Inflammatory macrophage (primary cell): ENCODE data around the gene RNASE13.
"Not testable (repeated sequence)": the region's sequence is repeated elsewhere in the genome, so short reads cannot be mapped to it uniquely, and the experiment has no call there.

Experiments
- DNase-seq, 2 donors: peaks; one replicate each; pipeline ENCODE4 v3.0.0-alpha.2; 2020 to 2022

The RNASE13 gene

DNA sequence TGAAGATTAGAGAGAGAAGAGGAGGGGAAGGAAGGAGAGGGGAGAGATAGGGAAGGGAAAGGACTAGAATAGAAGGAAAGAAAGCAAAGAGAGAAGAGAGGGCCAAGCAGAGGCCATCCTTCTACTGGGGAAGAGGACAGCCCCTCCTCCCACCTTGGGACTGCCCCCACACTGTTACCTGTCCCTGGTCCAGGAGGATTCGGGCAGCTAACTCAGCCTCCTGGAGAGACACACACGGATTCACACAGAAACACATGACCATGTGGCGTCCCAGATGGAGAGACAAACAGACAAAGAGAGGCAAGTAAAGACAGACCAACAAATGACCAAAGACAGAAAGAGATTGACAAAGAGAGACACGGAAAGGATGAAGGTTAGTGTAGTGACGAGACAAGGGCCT, 11.9 kb downstream of the RNASE13 start:
- no peak for DNase-seq

DNA sequence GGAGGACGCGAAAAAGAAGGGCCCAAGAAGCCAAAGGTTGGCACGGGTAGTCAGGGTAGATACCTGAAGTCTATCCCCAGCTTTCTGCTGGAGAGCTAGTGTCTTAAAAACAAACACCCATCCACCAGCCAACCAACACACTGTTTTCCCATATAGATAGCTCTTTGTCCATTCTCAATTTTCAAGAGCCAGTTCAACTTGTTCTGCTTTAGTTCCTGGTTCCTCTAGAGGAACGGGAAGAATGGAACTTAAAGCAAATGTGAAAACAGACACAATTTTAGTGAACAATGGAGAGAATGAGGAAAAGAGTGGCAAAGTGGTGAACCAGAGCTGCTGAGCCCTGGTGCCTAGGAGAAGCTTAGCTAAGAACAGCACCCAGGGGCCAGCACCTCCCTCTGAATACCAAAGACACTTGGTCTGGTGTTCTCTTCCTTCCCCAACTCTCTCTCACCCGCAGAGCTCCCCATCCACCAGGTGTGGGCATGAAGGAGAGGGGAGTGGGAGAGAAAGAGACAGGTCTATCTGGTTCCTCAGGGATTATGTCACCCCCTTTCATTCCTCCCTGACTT, 13.5 kb downstream of the RNASE13 start:
- DNase-seq, result peak in 1 of 2 donors; percentile 6

DNA sequence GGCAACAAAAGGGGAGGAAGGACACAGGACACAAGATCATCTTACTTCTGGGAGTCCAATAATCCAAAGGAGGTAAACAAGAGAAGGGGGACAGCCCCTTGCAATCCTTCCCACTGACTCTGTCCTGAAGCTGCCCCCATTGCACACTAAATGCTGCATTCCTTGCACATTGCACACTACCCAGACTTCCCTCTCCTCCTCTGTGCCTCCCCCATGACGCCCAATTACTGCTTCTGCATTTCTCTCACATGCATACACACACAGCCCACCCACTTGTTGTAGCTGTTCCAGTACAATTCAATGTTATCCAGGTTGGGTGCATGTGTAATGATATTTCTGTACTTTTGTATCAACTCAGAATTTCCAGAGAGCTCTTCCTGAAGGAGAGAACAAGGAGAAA, 15.2 kb downstream of the RNASE13 start:
- DNase-seq, result peak; percentile 66 to 84

DNA sequence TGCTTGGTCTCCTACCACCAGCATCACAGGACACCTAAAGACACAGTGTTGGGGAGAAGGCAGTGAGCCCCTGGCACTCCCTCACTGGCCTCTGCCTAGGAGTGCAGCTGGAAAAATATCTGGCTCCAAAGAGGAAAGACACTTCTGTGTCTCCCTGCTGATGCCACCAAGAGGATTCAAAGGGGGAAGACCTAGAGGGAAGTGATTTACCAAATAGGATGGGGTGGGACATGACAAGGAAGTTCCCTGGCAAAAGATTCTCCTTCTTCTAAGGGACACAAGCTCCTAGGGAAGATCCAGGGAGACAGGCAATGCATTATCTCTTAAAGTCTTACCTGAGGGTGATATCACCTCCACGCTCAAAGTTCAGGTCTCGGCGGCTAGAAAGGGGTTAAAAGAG, 15.8 kb downstream of the RNASE13 start:
- peak; percentile 28 to 42 for DNase-seq

DNA sequence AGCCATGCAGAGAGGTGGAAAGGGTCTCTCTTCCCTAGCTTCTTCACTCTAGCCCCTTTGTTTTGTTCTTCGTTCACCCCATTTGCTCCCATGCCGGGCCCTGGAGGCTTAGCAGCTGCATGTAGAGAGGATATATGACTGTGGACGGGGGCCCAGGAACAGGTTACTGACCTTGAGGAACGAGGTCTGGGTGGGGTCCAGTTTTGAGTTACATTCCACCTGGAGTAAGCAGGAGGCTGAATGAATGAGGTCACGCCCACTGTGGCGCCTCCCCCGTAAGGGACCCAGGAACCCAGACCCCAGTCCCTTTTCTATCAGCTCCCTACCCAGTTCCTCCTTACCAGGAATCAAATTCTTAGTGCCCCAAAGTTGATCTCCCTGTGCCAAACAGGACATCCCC, 16.3 kb downstream of the RNASE13 start:
- no peak for DNase-seq

DNA sequence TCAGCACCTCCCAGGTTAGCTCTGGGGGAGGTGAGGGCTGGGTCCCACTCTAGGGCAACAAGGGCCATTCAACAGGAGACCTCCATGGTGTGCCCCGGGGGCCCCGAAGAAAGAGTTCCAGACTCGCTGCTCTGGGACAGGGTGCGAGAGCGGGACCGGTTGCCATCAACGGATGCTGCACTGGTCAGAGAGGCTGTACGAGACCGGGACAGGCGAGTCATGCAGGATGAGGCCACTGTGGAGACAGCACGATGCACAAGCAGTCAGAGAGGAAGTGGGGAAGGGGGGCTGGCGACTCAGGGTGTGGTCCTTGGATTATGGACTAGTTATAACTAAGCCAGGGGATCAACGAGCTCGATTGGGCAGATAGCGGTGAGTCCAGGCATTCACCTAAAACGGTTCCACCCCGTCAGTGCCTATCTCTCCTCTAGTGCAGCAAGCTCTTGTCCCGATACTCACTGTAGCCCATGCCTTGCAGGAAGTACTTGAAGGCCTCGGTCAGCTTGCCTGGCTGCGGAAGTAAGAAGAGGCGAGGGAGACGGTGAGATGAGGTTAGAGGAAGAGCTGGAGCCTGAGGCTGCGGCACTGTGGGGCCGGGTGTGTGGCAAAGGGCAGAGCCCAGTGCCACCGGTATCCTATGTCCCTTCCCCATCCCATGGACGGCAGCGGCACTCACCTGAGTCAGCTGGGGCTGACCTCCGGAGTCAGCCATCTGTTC, 16.9 kb downstream of the RNASE13 start:
- peak; percentile 44 to 66 for DNase-seq

DNA sequence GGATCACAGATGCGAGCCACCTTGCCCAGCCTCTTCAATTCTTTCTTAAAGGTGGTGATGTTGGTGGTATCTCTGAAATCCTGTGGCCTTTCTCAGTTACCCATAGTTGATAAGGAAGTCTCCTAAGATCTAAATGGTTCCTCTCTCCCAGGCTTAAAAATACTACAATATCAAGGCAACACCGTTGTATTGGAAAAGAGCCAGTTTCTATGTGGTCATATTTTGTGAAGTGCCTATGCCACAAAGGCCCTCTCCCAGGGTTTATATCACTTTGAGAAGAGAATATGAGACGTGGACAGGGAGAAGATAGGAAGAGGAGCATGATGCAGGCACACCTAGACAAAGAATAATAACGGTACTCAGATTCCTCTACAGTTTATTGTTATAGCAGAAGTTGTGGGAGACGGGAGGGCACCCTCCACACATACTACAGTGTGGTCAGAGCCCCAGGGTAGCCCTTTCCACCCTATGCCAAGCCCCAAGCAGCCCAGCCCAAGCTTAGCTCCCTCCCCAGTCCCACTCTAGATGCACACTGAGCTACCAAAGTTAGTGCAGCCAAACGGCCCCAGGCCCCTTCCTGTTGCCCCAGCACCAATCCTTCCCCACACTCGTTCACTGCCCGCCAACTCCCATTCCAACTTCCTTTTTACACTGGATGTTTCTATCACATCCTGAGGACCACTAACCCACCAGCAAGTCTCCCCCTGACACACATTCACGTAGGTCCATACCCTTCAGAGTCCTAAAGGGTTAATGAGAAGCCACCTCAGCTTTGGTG, 18.0 kb downstream of the RNASE13 start:
- no peak for DNase-seq

DNA sequence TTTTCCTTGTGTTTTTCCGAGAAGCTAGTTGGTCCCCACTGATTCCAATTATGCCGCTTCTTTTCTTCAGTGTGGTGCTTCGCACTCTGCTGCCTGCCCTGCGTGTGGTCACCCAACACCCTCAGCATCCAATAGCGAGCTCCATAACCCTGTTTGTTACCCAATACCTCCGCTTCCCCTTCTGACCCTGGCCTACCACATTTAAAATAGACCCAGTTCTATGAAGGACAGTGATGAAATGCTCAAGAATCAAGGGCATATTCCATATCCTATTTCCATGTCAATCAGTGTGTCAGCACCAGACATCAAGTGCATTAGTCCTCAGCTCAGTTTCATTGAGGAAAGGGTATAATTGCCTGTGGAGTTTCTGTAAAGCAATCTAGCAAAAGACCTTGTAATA, 19.3 kb downstream of the RNASE13 start:
- peak; percentile 76 to 80 for DNase-seq

DNA sequence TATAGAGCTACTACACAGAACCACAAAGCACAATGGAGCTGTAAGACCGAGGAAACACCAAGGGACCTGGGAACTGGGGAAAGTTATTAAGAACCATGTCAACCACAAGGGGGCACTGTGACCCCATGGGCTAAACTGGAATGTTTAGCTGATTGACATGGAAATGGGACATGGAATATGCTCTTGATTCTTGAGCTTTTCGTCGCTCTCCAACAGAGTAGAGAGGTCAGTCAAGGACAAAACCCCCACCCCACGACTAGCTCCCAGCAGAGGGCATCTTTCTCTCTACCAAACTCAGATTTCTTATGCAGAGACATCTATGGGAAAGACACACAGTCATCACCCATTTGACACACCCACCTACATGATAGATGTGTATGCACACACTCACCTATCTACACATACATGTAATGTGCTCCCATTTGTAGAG, 19.8 kb downstream of the RNASE13 start:
- peak; percentile 91 for DNase-seq

DNA sequence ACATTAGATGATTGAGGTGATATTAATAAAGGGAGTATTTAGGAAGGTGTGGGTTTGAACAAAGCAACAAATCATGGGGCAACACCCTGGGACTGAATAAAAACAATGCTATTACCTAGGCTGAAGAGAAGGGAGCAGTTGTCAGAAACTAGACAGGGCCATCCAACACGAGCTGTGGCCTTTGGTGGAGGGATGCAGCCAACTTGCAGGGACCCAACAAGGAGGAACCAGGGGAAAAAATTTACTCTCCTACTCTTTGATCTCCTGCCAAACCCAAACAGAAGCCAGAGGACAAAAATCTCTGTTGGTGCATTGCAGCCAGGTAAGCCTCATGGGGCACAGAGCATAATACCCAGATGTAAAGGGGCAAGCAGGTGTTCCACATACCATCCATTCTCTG, 23.5 kb downstream of the RNASE13 start:
- no peak for DNase-seq

DNA sequence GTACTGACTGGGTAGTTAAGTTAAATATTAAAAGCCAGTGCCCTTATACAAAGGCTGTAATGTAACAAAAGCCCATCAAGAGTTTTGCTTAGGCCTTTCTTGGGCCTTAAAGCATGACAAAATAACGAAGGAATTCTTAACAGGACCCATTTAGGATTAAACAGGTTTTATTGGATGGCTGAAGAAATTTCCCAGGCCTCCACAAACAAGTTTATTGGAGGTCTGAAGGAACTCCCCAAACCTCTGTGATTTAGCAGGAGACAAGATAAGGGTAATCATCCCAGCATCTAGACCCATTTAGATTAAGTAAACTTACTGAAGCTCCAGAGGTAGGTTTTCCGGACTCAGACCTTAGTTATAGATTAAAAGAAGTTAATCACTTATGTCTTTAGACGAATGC, 24.9 kb downstream of the RNASE13 start:
- not testable (repeated sequence) for DNase-seq

DNA sequence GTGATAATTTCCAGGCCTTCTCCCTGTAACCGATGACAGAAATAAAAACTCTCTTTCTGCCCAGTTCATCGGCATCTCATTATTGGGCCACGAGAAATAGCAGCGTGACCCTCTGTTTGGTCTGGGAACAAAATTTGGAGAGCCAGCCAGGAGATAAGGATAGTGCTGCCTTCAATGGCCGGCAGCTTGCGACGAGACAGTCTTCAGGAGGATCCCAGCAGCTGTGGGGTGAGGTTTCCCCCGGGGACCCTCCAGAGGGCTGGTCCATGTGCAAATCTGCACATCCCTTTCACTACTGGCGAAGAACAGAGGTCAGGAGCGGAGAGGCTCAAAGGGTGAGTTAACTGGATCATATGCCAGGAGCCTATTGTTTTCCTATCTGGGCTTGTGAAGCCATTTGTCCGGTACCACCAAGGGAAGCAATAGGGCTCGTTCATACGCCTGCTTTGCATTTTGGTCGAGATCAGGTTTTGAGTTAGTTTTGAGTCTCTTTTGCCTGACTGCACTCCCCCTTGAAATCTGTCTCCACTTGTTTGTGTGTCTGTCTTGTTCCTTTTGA, 30.7 kb downstream of the RNASE13 start:
- no peak for DNase-seq

DNA sequence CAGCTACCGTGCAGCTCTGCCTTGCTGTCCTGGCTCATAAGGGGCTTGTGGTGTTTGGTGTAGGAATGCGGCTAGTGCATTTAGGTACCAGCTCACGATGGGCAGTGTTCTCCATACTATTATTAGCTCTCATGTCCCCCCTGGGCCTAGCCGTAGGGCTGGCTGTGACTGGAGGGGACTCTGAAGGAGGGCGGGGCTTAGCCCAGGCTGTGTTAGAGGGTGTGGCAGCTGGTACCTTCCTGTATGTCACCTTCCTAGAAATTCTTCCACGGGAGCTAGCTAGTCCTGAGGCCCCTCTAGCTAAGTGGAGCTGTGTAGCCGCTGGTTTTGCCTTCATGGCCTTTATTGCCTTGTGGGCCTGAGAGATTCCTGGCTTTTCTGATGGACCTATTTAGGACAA, 33.4 kb downstream of the RNASE13 start:
- no peak for DNase-seq

DNA sequence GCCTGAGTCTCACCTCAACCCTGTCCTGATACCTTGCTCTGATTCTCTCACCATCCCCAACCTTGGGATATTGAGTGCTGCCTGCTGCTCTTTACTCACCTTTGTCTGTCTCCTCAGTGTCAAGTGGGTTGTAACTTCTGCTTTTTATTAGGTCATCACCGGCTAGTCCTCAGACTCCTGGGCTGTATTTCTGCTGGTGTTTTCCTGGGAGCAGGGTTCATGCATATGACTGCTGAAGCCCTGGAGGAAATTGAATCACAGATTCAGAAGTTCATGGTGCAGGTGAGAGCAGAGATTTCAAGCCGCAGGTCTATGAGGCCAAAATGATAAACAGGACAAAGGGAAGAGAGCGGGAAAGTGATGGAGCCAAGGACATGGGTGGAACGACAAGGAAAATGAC, 35.0 kb downstream of the RNASE13 start:
- DNase-seq, result no peak

DNA sequence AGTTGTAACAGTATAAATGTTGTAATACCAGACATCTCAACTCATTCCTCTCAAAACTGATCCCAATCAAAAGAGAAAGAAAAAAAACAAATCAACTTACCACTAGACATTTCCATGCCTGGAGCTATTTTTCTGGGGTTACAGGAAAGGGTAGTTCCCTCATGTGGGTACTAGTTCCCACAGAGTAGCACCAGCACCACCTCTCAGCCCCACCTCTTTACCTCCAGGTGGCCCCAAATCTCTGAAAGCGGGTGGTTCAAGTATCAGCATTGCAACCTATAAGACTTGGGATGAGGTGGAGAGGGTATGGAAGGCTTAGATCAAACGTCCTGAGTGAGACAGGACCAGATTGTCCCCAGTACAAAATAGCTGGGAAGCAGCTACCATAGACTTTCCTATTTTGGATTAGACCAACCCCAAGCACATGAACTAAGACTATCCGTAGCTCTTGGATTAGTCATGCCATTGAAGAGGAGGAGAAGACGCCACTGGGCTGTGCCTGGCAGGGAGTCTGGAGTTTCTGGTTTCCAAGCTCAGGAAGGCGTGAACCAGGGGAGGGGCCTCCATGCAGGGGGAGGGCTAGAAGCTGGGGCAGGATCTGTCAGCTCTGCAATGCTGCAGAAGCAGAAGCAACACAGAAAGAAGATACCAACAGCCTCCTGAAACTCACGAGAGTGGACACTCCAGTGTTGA, 35.8 kb downstream of the RNASE13 start, which contains the start of gene SLC39A2:
TSS of gene SLC39A2 (plus strand) at position 620 of the 693 bp plus-strand sequence. CDS start 154 bp downstream, outside the sequence.
- DNase-seq, result peak in 1 of 2 donors; percentile 59

DNA sequence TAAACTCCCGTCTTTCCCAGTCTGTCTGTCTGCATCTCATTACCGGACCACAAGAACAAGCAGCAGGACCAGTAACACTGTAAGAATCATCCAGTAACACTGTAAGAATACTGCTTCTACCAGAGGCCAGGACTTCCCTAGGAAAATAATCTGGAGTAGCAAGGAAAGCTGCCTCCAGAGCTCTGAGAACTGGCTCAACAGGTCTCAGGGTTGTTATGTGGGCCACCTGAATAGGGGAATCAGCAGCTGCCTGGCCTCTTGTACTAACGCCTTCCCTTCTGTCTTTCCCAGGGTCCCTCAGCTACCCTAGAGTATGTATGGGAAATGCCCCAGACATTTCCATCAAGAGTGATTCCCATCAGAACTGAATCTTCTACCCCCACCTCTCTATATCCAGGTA, 36.5 kb downstream of the RNASE13 start:
- DNase-seq, result no peak

DNA sequence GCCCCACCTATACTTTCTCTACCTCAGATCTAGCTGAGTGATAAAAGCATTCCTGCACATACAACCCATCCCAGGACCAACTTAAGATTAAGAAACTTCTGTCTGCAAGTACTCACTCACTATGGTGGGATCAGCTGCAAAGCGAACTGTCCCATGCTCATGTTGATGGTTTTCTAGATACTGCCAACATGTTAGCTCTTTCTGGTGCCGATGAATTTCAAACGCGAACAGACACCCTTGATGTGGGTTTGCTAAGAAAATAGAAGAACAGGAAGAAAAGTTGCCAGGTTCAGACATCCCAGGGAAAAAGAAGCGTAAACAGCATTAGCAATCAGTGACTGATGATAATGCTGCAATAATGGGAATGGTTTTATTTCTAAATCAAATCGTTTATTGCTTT, 37.0 kb downstream of the RNASE13 start:
- DNase-seq, result no peak

DNA sequence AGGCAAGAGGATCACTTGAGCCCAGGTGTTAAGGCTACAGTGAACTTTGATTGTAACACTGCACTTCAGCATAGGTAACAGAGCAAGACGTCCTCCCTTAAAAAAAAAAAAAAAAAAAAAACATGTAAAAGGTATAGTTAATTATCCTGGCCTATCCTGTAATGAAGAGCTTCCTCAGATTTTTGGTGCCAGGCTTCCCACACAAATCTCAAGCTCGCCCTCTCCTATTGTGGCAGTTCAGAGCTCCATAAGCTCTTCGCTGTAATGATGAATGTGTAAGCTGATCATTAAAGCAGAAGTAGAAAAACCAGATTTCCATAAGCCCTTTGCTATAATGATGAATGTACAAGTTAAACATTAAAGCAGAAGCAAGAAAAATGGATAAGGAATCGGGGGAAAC, 37.5 kb downstream of the RNASE13 start:
- no peak for DNase-seq

DNA sequence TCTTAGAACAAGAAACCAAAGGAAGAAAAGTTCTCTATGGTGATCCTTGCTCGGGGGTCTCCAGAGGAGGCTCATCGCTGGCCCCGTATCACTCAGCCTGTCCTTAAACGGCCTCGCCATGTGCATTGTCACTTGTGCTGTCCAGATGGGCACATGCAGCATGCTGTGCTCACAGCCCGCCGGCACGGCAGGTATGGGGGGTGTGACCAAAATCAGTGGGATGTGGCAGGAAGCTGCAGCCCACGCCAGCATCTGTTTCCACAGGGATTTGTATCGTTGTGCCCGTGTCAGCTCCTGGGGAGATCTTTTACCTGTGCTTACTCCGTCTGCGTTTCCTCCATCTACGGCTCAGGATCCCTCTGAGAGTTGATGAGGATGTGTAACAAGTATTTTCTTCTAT, 38.1 kb downstream of the RNASE13 start:
- no peak for DNase-seq

DNA sequence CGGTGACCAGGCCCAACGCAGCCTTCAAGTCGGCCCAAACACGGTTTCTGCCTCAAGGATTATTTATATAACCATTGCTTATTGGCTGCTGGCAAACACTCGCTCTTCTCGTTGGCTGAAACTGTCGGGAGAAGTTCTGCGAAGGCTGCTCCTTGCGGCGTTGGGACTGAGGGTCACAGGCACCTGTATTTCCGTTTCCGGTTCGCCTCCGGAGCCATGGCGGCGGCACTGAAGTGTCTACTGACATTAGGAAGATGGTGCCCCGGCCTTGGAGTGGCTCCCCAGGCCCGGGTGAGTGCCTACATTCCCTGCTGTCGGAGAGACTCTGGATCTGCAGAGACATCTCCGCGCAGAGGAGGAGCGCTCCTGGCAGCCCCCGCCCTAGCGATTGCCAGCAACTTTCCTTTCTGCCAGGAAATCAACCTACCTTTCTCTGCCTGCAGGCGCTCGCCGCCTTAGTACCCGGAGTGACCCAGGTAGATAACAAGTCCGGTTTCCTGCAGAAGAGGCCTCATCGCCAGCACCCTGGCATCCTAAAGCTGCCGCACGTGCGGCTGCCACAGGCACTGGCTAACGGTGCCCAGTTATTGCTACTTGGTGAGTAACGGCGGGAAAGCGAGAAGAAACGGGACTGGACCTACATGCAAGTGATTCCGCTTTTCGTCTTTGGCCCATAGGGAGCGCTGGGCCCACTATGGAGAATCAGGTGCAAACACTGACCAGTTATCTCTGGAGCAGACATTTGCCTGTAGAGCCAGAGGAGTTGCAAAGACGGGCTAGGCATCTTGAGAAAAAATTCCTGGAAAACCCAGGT, 44.6 kb downstream of the RNASE13 start, which contains the start of gene METTL17:
TSS of gene METTL17 (plus strand) at position 194 of the 814 bp plus-strand sequence. CDS start at position 217, 23 bp downstream.
- DNase-seq, result peak; percentile 97 to 98

DNA sequence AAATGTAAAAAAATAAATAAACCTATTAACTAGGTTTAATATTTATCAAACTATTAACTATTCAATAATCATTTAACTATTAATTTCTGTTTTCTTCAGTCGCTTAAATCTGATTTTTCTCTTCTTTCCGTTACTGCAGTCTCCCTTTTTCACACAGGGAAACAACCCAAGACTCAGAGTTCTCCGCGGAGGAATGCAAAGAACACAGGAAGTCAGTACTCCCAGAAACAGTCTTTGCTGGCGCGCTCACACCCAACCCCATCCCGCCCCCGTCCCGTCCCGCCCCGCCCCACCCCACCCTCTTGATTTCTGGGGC, 45.2 kb downstream of the RNASE13 start:
- no peak for DNase-seq
